Measurements from ENCODE around the gene B4GALT6. TPM values are rescaled to one million over a fixed set of nuclear protein-coding genes. Genes with fewer than 3 reads are reported as not detected.
A peak's percentile ranks its signal among the peaks of the same experiment; 100 is the strongest.

Gene B4GALT6
- total RNA-seq, 2 experiments from 2014 or later = 2.6 to 3.3 TPM

GRCh38 chr18:31675404-31675803 lies 9.0 kb downstream of the B4GALT6 start:
- Mint-ChIP-seq H3K4me1 (ENCODE audit: low read depth) (no peaks in the 10 kb centered on the region), H3K9me3 (no peaks in the 10 kb centered on the region), H3K27me3 (peaks cover 13% of the 10 kb centered on the region), H3K36me3 (no peaks in the 10 kb centered on the region), H3K27ac (no peak overlapping the region), H3K4me3 (no peak overlapping the region)
- ChIA-PET CTCF (interaction anchor here (1.3 kb wide), 1 partner anchor 10 kb away, joined by 3 read pairs; the partner anchor contains the start of gene B4GALT6), POLR2A (no interaction called here)
- intact Hi-C loops (cut with micrococcal nuclease) = no loop called here
- DNase-seq = no peak

DNA sequence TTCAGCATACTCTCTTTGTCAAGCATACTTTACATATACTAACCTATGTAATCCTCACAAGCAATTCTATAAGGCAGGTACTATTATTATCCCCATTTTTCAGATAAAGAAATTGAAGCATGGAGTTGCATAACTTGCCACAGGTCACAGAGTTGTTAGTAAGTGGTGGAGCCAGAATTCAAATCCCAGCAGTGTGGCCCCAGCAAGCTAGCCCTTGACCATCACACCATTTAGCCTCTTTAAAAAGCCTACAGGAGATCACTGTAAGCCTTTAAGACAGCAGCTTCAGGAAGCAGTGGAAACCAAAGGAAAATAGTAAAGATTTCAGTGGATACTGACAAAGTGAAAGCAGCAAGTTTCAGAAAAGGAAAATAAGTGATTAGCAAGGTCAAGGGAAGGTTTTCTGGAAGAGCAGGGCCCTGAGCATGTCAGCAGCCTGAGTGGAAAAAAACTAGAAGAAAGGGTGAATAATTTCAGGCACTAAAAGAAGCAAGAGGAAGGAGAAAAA lies 11.7 kb downstream of the B4GALT6 start:
- H3K4me3 Mint-ChIP-seq = no peak overlapping the region
- ChIA-PET CTCF (interaction anchor here (1.4 kb wide), 1 partner anchor 14 kb away, joined by 3 read pairs; no protein-coding TSS in a partner anchor), POLR2A (no interaction called here)
- intact Hi-C loops (cut with micrococcal nuclease) = no loop called here
- no peaks in the 10 kb centered on the region for H3K9me3 Mint-ChIP-seq
- no peak for DNase-seq
- H3K36me3 Mint-ChIP-seq = no peaks in the 10 kb centered on the region
- no peak overlapping the region for H3K27ac Mint-ChIP-seq
- no peaks in the 10 kb centered on the region for H3K4me1 Mint-ChIP-seq (ENCODE audit: low read depth)
- H3K27me3 Mint-ChIP-seq = no peaks in the 10 kb centered on the region

- ChIA-PET CTCF (interaction anchor here (0.9 to 1.4 kb wide), 2 partner anchors 10 to 13 kb away, joined by 3 read pairs; no protein-coding TSS in a partner anchor), POLR2A (no interaction called here)
- Mint-ChIP-seq H3K9me3 (no peaks in the 10 kb centered on the region), H3K27ac (no peak overlapping the region), H3K4me3 (no peak overlapping the region), H3K27me3 (no peaks in the 10 kb centered on the region), H3K36me3 (no peaks in the 10 kb centered on the region), H3K4me1 (ENCODE audit: low read depth) (no peaks in the 10 kb centered on the region)
- intact Hi-C loops (cut with micrococcal nuclease) = no loop called here
- no peak for DNase-seq
Observed at GRCh38 chr18:31671951-31672350, 12.4 kb downstream of the B4GALT6 start.

GRCh38 chr18:31669541-31669940 lies 14.8 kb downstream of the B4GALT6 start:
- Mint-ChIP-seq H3K4me1 (ENCODE audit: low read depth) (no peaks in the 10 kb centered on the region), H3K36me3 (no peaks in the 10 kb centered on the region), H3K27ac (no peak overlapping the region), H3K27me3 (peaks cover 2% of the 10 kb centered on the region), H3K9me3 (no peaks in the 10 kb centered on the region), H3K4me3 (no peak overlapping the region)
- ChIA-PET POLR2A (no interaction called here), CTCF (no interaction called here)
- intact Hi-C loops (cut with micrococcal nuclease) = no loop called here
- DNase-seq = no peak

- peaks cover 4% of the 10 kb centered on the region for H3K27me3 Mint-ChIP-seq
- H3K4me1 Mint-ChIP-seq (ENCODE audit: low read depth) = no peaks in the 10 kb centered on the region
- no peak for DNase-seq
- H3K9me3 Mint-ChIP-seq = no peaks in the 10 kb centered on the region
- intact Hi-C loops (cut with micrococcal nuclease) = no loop called here
- POLR2A ChIA-PET = interaction anchor here (1.0 kb wide), 1 partner anchor 9 kb away, joined by 4 read pairs; no protein-coding TSS in a partner anchor
- peaks cover 1% of the 10 kb centered on the region for H3K36me3 Mint-ChIP-seq
- H3K27ac Mint-ChIP-seq = no peak overlapping the region
- CTCF ChIA-PET = interaction anchor here (1.2 to 1.5 kb wide), 3 partner anchors 10 to 111 kb away, joined by 3 to 5 read pairs (median 5); no protein-coding TSS in a partner anchor
- no peak overlapping the region for H3K4me3 Mint-ChIP-seq
Observed at GRCh38 chr18:31667185-31667584, 17.2 kb downstream of the B4GALT6 start.

DNA sequence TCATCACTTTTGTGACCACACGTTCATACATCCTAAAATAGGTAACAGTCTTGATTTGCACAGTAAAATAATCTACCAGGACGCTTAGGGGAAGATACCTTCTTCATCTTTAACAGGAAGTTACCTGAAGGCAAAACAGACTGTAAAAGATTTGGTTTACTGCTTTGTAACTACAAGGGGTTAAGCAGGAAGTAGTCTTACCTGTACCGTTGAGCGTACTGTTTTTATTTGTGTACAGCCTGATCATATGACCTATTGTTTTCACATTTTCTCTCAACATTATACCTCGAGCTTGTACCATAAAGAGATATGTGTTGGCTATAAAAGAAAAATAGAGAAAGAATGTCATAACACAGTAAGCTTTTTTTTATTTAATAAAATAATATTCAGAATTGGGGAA lies 18.3 kb downstream of the B4GALT6 start:
- ChIA-PET CTCF (no interaction called here), POLR2A (no interaction called here)
- Mint-ChIP-seq H3K27me3 (peaks cover 4% of the 10 kb centered on the region), H3K9me3 (no peaks in the 10 kb centered on the region), H3K36me3 (peaks cover 1% of the 10 kb centered on the region), H3K4me3 (no peak overlapping the region), H3K27ac (no peak overlapping the region), H3K4me1 (ENCODE audit: low read depth) (no peaks in the 10 kb centered on the region)
- intact Hi-C loops (cut with micrococcal nuclease) = no loop called here
- DNase-seq = no peak

- Mint-ChIP-seq H3K9me3 (no peaks in the 10 kb centered on the region), H3K27ac (no peak overlapping the region), H3K27me3 (peaks cover 4% of the 10 kb centered on the region), H3K4me1 (ENCODE audit: low read depth) (peaks cover 7% of the 10 kb centered on the region), H3K4me3 (no peak overlapping the region), H3K36me3 (peaks cover 1% of the 10 kb centered on the region)
- intact Hi-C loops (cut with micrococcal nuclease) = no loop called here
- POLR2A ChIA-PET = no interaction called here
- no peak for DNase-seq
- CTCF ChIA-PET = no interaction called here
Observed at GRCh38 chr18:31664101-31664500, 20.3 kb downstream of the B4GALT6 start.

DNA sequence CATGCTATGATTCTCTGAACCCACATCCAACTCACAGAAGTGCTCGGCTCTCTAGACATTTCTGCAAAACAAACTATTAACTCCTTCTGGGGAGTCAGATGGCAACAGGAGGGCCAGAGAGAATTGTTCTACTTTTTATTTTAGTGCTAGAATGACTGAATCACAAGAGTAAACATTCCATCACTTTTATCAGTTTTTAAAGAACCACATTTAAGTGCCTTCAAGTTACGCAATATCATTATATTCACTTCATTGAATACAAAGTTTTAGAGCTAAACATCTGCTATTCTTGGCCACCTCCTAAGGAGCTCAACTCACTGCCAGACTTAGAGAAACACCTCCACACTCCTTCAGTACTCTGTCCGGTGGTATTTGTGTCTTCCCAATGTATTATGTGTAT lies 22.4 kb downstream of the B4GALT6 start:
- Mint-ChIP-seq H3K27ac (no peak overlapping the region), H3K36me3 (peaks cover 1% of the 10 kb centered on the region), H3K4me3 (no peak overlapping the region), H3K9me3 (no peaks in the 10 kb centered on the region), H3K4me1 (ENCODE audit: low read depth) (peaks cover 21% of the 10 kb centered on the region), H3K27me3 (peaks cover 4% of the 10 kb centered on the region)
- DNase-seq = no peak
- POLR2A ChIA-PET = no interaction called here
- CTCF ChIA-PET = interaction anchor here (1.0 kb wide), 1 partner anchor 20 kb away, joined by 5 read pairs; no protein-coding TSS in a partner anchor
- intact Hi-C loops (cut with micrococcal nuclease) = no loop called here

GRCh38 chr18:31660763-31661162 lies 23.6 kb downstream of the B4GALT6 start:
- no peak for DNase-seq
- ChIA-PET CTCF (no interaction called here), POLR2A (no interaction called here)
- peaks cover 23% of the 10 kb centered on the region for H3K4me1 Mint-ChIP-seq (ENCODE audit: low read depth)
- H3K27ac Mint-ChIP-seq = no peak overlapping the region
- no peak overlapping the region for H3K4me3 Mint-ChIP-seq
- H3K9me3 Mint-ChIP-seq = no peaks in the 10 kb centered on the region
- peaks cover 4% of the 10 kb centered on the region for H3K27me3 Mint-ChIP-seq
- intact Hi-C loops (cut with micrococcal nuclease) = no loop called here
- peaks cover 1% of the 10 kb centered on the region for H3K36me3 Mint-ChIP-seq

- no peak overlapping the region for H3K4me3 Mint-ChIP-seq
- H3K4me1 Mint-ChIP-seq (ENCODE audit: low read depth) = peaks cover 23% of the 10 kb centered on the region
- H3K36me3 Mint-ChIP-seq = peaks cover 1% of the 10 kb centered on the region
- CTCF ChIA-PET = interaction anchor here (1.2 to 1.6 kb wide), 2 partner anchors 25 kb away, joined by 3 to 8 read pairs; partner anchors contain the start of gene B4GALT6
- POLR2A ChIA-PET = interaction anchor here (0.9 kb wide), 1 partner anchor 10 kb away, joined by 4 read pairs; no protein-coding TSS in a partner anchor
- peak overlapping the region; percentile 60 for H3K27ac Mint-ChIP-seq
- H3K9me3 Mint-ChIP-seq = no peaks in the 10 kb centered on the region
- intact Hi-C loops (cut with micrococcal nuclease) = loop anchor here (1.0 to 10.0 kb wide), 6 partner anchors 13 to 433 kb away; partner anchors contain the start of gene TRAPPC8
- peaks cover 2% of the 10 kb centered on the region for H3K27me3 Mint-ChIP-seq
- DNase-seq = no peak
Observed at GRCh38 chr18:31659576-31660177, 24.7 kb downstream of the B4GALT6 start.

GRCh38 chr18:31658670-31659575 lies 25.5 kb downstream of the B4GALT6 start:
- ChIA-PET POLR2A (interaction anchor here (0.6 to 1.5 kb wide), 7 partner anchors 8 to 360 kb away, joined by 3 to 5 read pairs (median 4); partner anchors contain the start of gene RNF125), CTCF (interaction anchor here (1.1 to 1.6 kb wide), 6 partner anchors 14 to 103 kb away, joined by 3 to 9 read pairs (median 4); partner anchors contain the start of gene B4GALT6)
- DNase-seq = peak; percentile 34
- peaks cover 1% of the 10 kb centered on the region for H3K36me3 Mint-ChIP-seq
- peak overlapping the region; percentile 60 for H3K27ac Mint-ChIP-seq
- no peaks in the 10 kb centered on the region for H3K9me3 Mint-ChIP-seq
- H3K27me3 Mint-ChIP-seq = peaks cover 2% of the 10 kb centered on the region
- peaks cover 23% of the 10 kb centered on the region for H3K4me1 Mint-ChIP-seq (ENCODE audit: low read depth)
- intact Hi-C loops (cut with micrococcal nuclease) = loop anchor here (1.0 to 10.0 kb wide), 7 partner anchors 13 to 437 kb away; partner anchors contain the start of gene TRAPPC8
- no peak overlapping the region for H3K4me3 Mint-ChIP-seq

Data from activated CD4-positive, alpha-beta memory T cell treated with anti-CD3 and anti-CD28 coated beads for 36 hours (primary cell).